H9 (cell line): ENCODE data around the gene SLC25A14. TPM values are rescaled to one million over a fixed set of nuclear protein-coding genes. Genes with fewer than 3 reads are reported as not detected.

Experiments
- DNase-seq: peaks from one replicate; pipeline ENCODE4 v3.0.0-alpha.2; 2017
- H2AFZ ChIP-seq: one replicate; pipeline ENCODE4 v1.6.1; 2013; ENCODE audit warnings: mild to moderate bottlenecking, low read length, control low read depth, moderate library complexity
- H2AK5ac ChIP-seq: 2 replicates; pipeline ENCODE4 v1.6.1; 2013; ENCODE audit warnings: low read length, control low read depth, mixed read lengths; ENCODE audit not compliant: insufficient read length
- H2BK120ac ChIP-seq: one replicate; pipeline ENCODE4 v1.6.1; 2013; ENCODE audit warnings: low read depth, mild to moderate bottlenecking, low read length, control low read depth, inconsistent platforms; ENCODE audit not compliant: poor library complexity, severe bottlenecking
- H2BK12ac ChIP-seq: 2 replicates; pipeline ENCODE4 v1.6.1; 2013; ENCODE audit warnings: low read length, control low read depth, mixed read lengths, low read depth; ENCODE audit not compliant: insufficient read length
- H2BK15ac ChIP-seq: 2 replicates; pipeline ENCODE4 v1.6.1; 2013; ENCODE audit warnings: low read depth, low read length, control low read depth
- H2BK20ac ChIP-seq: one replicate; pipeline ENCODE4 v1.6.1; 2013; ENCODE audit warnings: low read depth, mild to moderate bottlenecking, low read length, control low read depth, inconsistent platforms; ENCODE audit not compliant: poor library complexity, severe bottlenecking
- H2BK5ac ChIP-seq: 2 replicates; pipeline ENCODE4 v1.6.1; 2013; ENCODE audit warnings: low read length, control low read depth, mixed read lengths; ENCODE audit not compliant: insufficient read length
- H3K14ac ChIP-seq: 2 replicates; pipeline ENCODE4 v1.6.1; 2013; ENCODE audit warnings: low read length, control low read depth; ENCODE audit not compliant: insufficient read depth
- H3K18ac ChIP-seq: 2 replicates; pipeline ENCODE4 v1.6.1; 2013; ENCODE audit warnings: low read depth, mild to moderate bottlenecking, mixed read lengths, low read length, control low read depth; ENCODE audit not compliant: insufficient read length
- H3K23ac ChIP-seq: 2 replicates; pipeline ENCODE4 v1.6.1; 2013; ENCODE audit warnings: low read length, control low read depth, mixed read lengths, low read depth; ENCODE audit not compliant: insufficient read length
- H3K23me2 ChIP-seq: 2 replicates; pipeline ENCODE4 v1.6.1; 2013; ENCODE audit warnings: low read depth, mild to moderate bottlenecking, mixed read lengths, low read length, control low read depth; ENCODE audit not compliant: insufficient read length, poor library complexity, severe bottlenecking
- H3K27ac ChIP-seq: 2 replicates; pipeline ENCODE4 v1.5.1; 2013; ENCODE audit warnings: low read length, control low read depth, mixed read lengths, low read depth; ENCODE audit not compliant: insufficient read length
- H3K27me3 ChIP-seq: 2 replicates; pipeline ENCODE4 v1.6.1; 2013; ENCODE audit warnings: low read length, control low read depth, inconsistent platforms; ENCODE audit not compliant: insufficient read depth
- H3K4ac ChIP-seq: 2 replicates; pipeline ENCODE4 v1.6.1; 2013; ENCODE audit warnings: low read depth, mild to moderate bottlenecking, control low read depth, inconsistent platforms, low read length, moderate library complexity
- H3K4me1 ChIP-seq: 2 replicates; pipeline ENCODE4 v1.6.1; 2013; ENCODE audit warnings: low read length, control low read depth, inconsistent platforms; ENCODE audit not compliant: insufficient read depth
- H3K4me2 ChIP-seq: 2 replicates; pipeline ENCODE4 v1.6.1; 2013; ENCODE audit warnings: low read length, control low read depth, mixed read lengths; ENCODE audit not compliant: insufficient read length, insufficient read depth
- H3K56ac ChIP-seq: 2 replicates; pipeline ENCODE4 v1.6.1; 2013; ENCODE audit warnings: low read depth, mild to moderate bottlenecking, mixed read lengths, low read length, control low read depth; ENCODE audit not compliant: insufficient read length
- H3K79me1 ChIP-seq: 2 replicates; pipeline ENCODE4 v1.6.1; 2013; ENCODE audit warnings: low read depth, mild to moderate bottlenecking, moderate library complexity, low read length, control low read depth, inconsistent platforms; ENCODE audit not compliant: insufficient read depth, poor library complexity, severe bottlenecking
- H3K79me2 ChIP-seq: 2 replicates; pipeline ENCODE4 v1.6.1; 2013; ENCODE audit warnings: low read length, control low read depth, inconsistent platforms; ENCODE audit not compliant: insufficient read depth
- H3K9ac ChIP-seq: 2 replicates; pipeline ENCODE4 v1.6.1; 2013; ENCODE audit warnings: low read length, control low read depth, mixed read lengths; ENCODE audit not compliant: insufficient read length; ENCODE audit errors: extremely low read depth
- H3K9me3 ChIP-seq: one replicate; pipeline ENCODE4 v1.6.1; 2013; ENCODE audit warnings: low read depth, low read length, inconsistent platforms; ENCODE audit not compliant: control insufficient read depth
- H3T11ph ChIP-seq: one replicate; pipeline ENCODE4 v1.6.1; 2013; ENCODE audit warnings: mild to moderate bottlenecking, low read length, control low read depth, inconsistent platforms
- H4K20me1 ChIP-seq: one replicate; pipeline ENCODE4 v1.6.1; 2013; ENCODE audit not compliant: control insufficient read depth, insufficient read length, insufficient read depth
- H4K5ac ChIP-seq: 2 replicates; pipeline ENCODE4 v1.6.1; 2013; ENCODE audit warnings: low read depth, mild to moderate bottlenecking, mixed read lengths, low read length, control low read depth; ENCODE audit not compliant: insufficient read length
- H4K8ac ChIP-seq: replicated peaks from 2 replicates; pipeline ENCODE4 v1.6.1; 2013; ENCODE audit warnings: low read length, control low read depth, mixed read lengths, low read depth; ENCODE audit not compliant: insufficient read length
- H4K91ac ChIP-seq: 2 replicates; pipeline ENCODE4 v1.6.1; 2013; ENCODE audit warnings: low read depth, mild to moderate bottlenecking, moderate library complexity, mixed read lengths, low read length, control low read depth; ENCODE audit not compliant: insufficient read length
- H3K27ac Mint-ChIP-seq, 3 experiments: 2 replicates in 2 of 3; 3 replicates in 1 of 3; pipeline ENCODE4 v1.8.0; 2020 to 2021; ENCODE audit warnings: mixed read lengths in 3 of 3, mild to moderate bottlenecking in 1 of 3, moderate library complexity in 1 of 3
- H3K27me3 Mint-ChIP-seq: 2 replicates; pipeline ENCODE4 v1.8.0; 2021; ENCODE audit warnings: low read depth, mild to moderate bottlenecking, moderate library complexity, mixed read lengths
- H3K36me3 Mint-ChIP-seq, 3 experiments: 2 replicates in 2 of 3; 3 replicates in 1 of 3; pipeline ENCODE4 v1.8.0; 2020 to 2021; ENCODE audit warnings: low read depth in 3 of 3, mixed read lengths in 3 of 3; ENCODE audit not compliant: insufficient read depth in 1 of 3
- H3K4me1 Mint-ChIP-seq, 2 experiments: 2 replicates each; pipeline ENCODE4 v1.8.0; 2020; ENCODE audit warnings: mixed read lengths in 2 of 2
- H3K4me3 Mint-ChIP-seq, 2 experiments: 2 replicates in 1 of 2; 3 replicates in 1 of 2; pipeline ENCODE4 v1.8.0; 2020 to 2021; ENCODE audit warnings: mild to moderate bottlenecking in 2 of 2, mixed read lengths in 2 of 2, moderate library complexity in 1 of 2
- H3K9me3 Mint-ChIP-seq, 2 experiments: 2 replicates in 1 of 2; 3 replicates in 1 of 2; pipeline ENCODE4 v1.8.0; 2020; ENCODE audit warnings: mild to moderate bottlenecking in 2 of 2, mixed read lengths in 2 of 2, moderate library complexity in 1 of 2
- WGBS: extraction: QIAGEN DNeasy Blood & Tissue Kit; methylation state at CpG from one replicate; pipeline ENCODE4 v1.1.7; 2013; ENCODE audit warnings: missing lambda C conversion rate, low lambda C conversion rate, mixed read lengths; ENCODE audit not compliant: insufficient read length; ENCODE audit errors: extremely low coverage; 5-methylcytosine and 5-hydroxymethylcytosine counted together
- total RNA-seq: library from RNA; stranded (reverse); gene quantifications from 2 replicates; pipeline ENCODE4 v1.2.1, GENCODE V29; 2021
- TF ChIP-seq, protein P1 (sequence below): fragments of 200-600 bp; sonication (generic); conservative IDR thresholded peaks from 3 replicates; pipeline ENCODE4 v1.8.0; 2021; ENCODE audit warnings: antibody characterized with exemption, mild to moderate bottlenecking

Gene SLC25A14
- total RNA-seq, 1 experiment from 2014 or later = 12.7 TPM

GRCh38 chrX:130402208-130402684 is 62.5 kb downstream of the SLC25A14 start:
- Histone ChIP-seq H4K8ac (no peak overlapping the region), H3K27me3 (no peaks in the 10 kb centered on the region), H3K79me1 (no peaks in the 10 kb centered on the region), H4K20me1 (no peaks in the 10 kb centered on the region), H3K27ac (no peak overlapping the region), H2BK20ac (no peak overlapping the region), H4K91ac (no peak overlapping the region), H2BK5ac (no peak overlapping the region), H4K5ac (no peak overlapping the region), H3K23me2 (peaks cover 4% of the 10 kb centered on the region), H2BK15ac (no peak overlapping the region), H3K4ac (no peak overlapping the region), H2AFZ (no peak overlapping the region), H2AK5ac (no peak overlapping the region), H3K4me2 (peak overlapping the region; percentile 87), H3K4me1 (no peaks in the 10 kb centered on the region), H3K9me3 (peaks cover 14% of the 10 kb centered on the region), H3K56ac (no peak overlapping the region), H3K9ac (peak overlapping the region; percentile 39), H2BK12ac (no peak overlapping the region), H3K14ac (no peak overlapping the region), H3K79me2 (no peaks in the 10 kb centered on the region), H2BK120ac (no peak overlapping the region), H3K18ac (no peak overlapping the region), H3K23ac (no peak overlapping the region), H3T11ph (no peak overlapping the region)
- H3K4me3 Mint-ChIP-seq = peak overlapping the region; percentile 76 to 86
- H3K27me3 Mint-ChIP-seq = peaks cover 20% of the 10 kb centered on the region
- no CpG with 5 or more reads among the region's 13 CpGs for WGBS
- H3K27ac Mint-ChIP-seq = peak overlapping the region in 1 of 3 experiments; percentile 2; a peak in 3 of 7 replicates
- no peak for DNase-seq
- no peaks in the 10 kb centered on the region for H3K4me1 Mint-ChIP-seq
- H3K36me3 Mint-ChIP-seq = peaks cover 2 to 30% (median 18%) of the 10 kb centered on the region in 3 experiments; a peak in 6 of 7 replicates
- TF ChIP-seq, protein P1, sequence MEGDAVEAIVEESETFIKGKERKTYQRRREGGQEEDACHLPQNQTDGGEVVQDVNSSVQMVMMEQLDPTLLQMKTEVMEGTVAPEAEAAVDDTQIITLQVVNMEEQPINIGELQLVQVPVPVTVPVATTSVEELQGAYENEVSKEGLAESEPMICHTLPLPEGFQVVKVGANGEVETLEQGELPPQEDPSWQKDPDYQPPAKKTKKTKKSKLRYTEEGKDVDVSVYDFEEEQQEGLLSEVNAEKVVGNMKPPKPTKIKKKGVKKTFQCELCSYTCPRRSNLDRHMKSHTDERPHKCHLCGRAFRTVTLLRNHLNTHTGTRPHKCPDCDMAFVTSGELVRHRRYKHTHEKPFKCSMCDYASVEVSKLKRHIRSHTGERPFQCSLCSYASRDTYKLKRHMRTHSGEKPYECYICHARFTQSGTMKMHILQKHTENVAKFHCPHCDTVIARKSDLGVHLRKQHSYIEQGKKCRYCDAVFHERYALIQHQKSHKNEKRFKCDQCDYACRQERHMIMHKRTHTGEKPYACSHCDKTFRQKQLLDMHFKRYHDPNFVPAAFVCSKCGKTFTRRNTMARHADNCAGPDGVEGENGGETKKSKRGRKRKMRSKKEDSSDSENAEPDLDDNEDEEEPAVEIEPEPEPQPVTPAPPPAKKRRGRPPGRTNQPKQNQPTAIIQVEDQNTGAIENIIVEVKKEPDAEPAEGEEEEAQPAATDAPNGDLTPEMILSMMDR = no peak
- peaks cover 0 to 43% of the 10 kb centered on the region in 2 experiments; a peak in 2 of 5 replicates for H3K9me3 Mint-ChIP-seq
